ENCODE measurements around the gene EPHB4.

DNA sequence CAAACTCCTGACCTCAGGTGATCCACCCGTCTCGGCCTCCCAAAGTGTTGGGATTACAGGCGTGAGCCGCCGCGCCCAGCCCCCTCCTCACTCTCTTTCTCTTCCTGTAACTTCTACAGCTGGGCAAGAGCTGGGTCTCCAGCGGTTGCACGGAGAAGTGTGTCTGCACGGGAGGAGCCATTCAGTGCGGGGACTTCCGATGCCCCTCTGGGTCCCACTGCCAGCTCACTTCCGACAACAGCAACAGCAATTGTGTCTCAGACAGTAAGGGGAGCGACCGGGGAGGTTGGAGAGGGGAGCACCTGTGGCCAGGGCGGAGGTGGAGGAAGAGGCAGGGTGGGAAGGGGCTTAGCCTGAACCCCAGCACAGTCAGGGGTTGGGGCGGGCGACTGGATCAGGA, 41.4 kb downstream of the EPHB4 start:
- TF ChIP-seq, protein P1, sequence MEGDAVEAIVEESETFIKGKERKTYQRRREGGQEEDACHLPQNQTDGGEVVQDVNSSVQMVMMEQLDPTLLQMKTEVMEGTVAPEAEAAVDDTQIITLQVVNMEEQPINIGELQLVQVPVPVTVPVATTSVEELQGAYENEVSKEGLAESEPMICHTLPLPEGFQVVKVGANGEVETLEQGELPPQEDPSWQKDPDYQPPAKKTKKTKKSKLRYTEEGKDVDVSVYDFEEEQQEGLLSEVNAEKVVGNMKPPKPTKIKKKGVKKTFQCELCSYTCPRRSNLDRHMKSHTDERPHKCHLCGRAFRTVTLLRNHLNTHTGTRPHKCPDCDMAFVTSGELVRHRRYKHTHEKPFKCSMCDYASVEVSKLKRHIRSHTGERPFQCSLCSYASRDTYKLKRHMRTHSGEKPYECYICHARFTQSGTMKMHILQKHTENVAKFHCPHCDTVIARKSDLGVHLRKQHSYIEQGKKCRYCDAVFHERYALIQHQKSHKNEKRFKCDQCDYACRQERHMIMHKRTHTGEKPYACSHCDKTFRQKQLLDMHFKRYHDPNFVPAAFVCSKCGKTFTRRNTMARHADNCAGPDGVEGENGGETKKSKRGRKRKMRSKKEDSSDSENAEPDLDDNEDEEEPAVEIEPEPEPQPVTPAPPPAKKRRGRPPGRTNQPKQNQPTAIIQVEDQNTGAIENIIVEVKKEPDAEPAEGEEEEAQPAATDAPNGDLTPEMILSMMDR (conservative IDR thresholded peaks at IDR 0.05; ENCODE audit: low read depth in 2 of 2): no peak
- TF ChIP-seq CREB1 (CRISPR knock-in tag; IDR thresholded peaks at IDR 0.05; ENCODE audit: low read depth) (no peak), POLR2AphosphoS5 (IDR thresholded peaks at IDR 0.05; ENCODE audit: low read depth) (no peak)

Data from GM23338 (cell line).